GM23338 (cell line): ENCODE data around the gene XRCC4.

ENCODE experiments used
- CTCF ChIP-seq, 2 experiments: fragments of 200-600 bp in 1 of 2; sonication (generic) in 1 of 2; conservative IDR thresholded peaks; 2 replicates each; pipeline versions ENCODE4 v1.5.1 to v1.6.1; 2016 to 2017; ENCODE audit warnings: antibody characterized with exemption in 2 of 2, low read depth in 2 of 2, mild to moderate bottlenecking in 2 of 2, moderate library complexity in 1 of 2
- POLR2AphosphoS5 ChIP-seq: IDR thresholded peaks from 2 replicates; pipeline ENCODE4 v1.6.1; 2016; ENCODE audit warnings: antibody characterized with exemption, low read depth

- TF ChIP-seq POLR2AphosphoS5 (no peak), CTCF (conservative IDR thresholded peaks at IDR 0.05; ENCODE audit: low read depth in 2 of 2) (no peak)
Observed at GRCh38 chr5:83363111-83363885, 286.0 kb downstream of the XRCC4 start.
